ENCODE data around the gene PITX3. TPM values are rescaled to one million over a fixed set of nuclear protein-coding genes. Genes with fewer than 3 reads are reported as not detected.
"Not testable (repeated sequence)": the region's sequence is repeated elsewhere in the genome, so short reads cannot be mapped to it uniquely, and the experiment has no call there.

PITX3 gene
- total RNA-seq, 4 donors from 2014 or later = not detected

- Histone ChIP-seq H3K9me3 (no peaks in the 10 kb centered on the region), H3K4me3 (no peak overlapping the region), H3K27me3 (no peaks in the 10 kb centered on the region), H3K27ac (no peak overlapping the region), H3K36me3 (peaks cover 0 to 72% (median 0%) of the 10 kb centered on the region in 3 donors), H3K4me1 (peaks cover 0 to 16% (median 0%) of the 10 kb centered on the region in 4 donors)
- TF ChIP-seq POLR2A (IDR thresholded peaks at IDR 0.05) (no peak), CTCF (IDR thresholded peaks at IDR 0.05) (no peak)
- DNase-seq = no peak
These were observed 20.5 kb upstream of the PITX3 start for GRCh38 chr10:102261842-102262241.

DNA sequence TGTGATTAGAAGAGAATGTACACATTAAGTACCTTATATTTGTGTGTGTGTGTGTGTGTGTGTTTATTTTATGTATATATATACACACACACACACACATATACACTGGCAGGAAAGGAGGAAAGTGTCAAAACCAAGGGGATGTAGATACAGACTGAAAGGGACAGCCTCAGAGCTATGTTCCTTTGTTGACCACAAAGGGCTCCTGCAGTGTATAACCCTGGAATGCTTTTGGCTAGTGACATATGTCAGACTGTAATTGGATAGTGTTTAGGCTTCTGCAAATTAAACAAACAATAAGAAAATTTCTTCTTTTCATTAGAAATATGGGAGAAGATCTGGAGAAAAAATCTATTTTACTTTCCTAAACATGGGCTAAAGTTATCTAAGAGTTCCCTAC is 19.9 kb upstream of the PITX3 start:
- TF ChIP-seq POLR2A (IDR thresholded peaks at IDR 0.05) = no peak
- peaks cover 0 to 16% (median 0%) of the 10 kb centered on the region in 4 donors for H3K4me1 ChIP-seq

DNA sequence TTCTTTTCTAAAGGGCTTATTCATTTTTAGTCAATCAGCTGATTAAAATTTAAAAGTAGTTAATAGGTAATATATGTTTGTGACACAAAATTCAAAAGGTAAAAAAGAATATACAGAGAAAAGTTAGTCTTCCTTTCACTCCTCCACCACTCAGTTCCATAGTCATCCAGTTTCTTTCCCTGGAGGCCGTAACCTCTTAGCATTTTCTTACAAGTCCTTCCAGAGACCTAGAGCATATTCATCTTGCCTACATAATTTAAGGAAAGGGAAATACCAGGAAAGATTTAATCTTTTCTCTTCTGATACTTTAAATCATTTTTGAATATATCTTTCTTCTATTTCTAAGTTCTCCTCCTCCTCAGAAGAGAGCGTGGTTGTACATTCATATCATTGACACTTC is 14.1 kb upstream of the PITX3 start:
- no peak for TF ChIP-seq CTCF (IDR thresholded peaks at IDR 0.05)
- no peak for TF ChIP-seq POLR2A (IDR thresholded peaks at IDR 0.05)

More for the DNA sequence above, 19.9 kb upstream of the PITX3 start:
- Histone ChIP-seq H3K9me3 (no peaks in the 10 kb centered on the region), H3K4me3 (no peak overlapping the region), H3K36me3 (peaks cover 0 to 67% (median 0%) of the 10 kb centered on the region in 3 donors), H3K27ac (no peak overlapping the region), H3K27me3 (no peaks in the 10 kb centered on the region)
- no peak for DNase-seq

GRCh38 chr10:102254426-102254825 is 13.1 kb upstream of the PITX3 start:
- H3K4me3 ChIP-seq = no peak overlapping the region
- H3K27me3 ChIP-seq = no peaks in the 10 kb centered on the region
- H3K9me3 ChIP-seq = no peaks in the 10 kb centered on the region
- no peak for DNase-seq
- H3K4me1 ChIP-seq = peaks cover 0 to 16% (median 0%) of the 10 kb centered on the region in 4 donors
- no peak overlapping the region for H3K27ac ChIP-seq
- TF ChIP-seq POLR2A (IDR thresholded peaks at IDR 0.05) = no peak
- no peak for TF ChIP-seq CTCF (IDR thresholded peaks at IDR 0.05)
- H3K36me3 ChIP-seq = peaks cover 0 to 8% (median 0%) of the 10 kb centered on the region in 3 donors

More for the DNA sequence above, 14.1 kb upstream of the PITX3 start:
- Histone ChIP-seq H3K4me1 (peaks cover 0 to 8% (median 0%) of the 10 kb centered on the region in 4 donors), H3K27me3 (no peaks in the 10 kb centered on the region), H3K9me3 (no peaks in the 10 kb centered on the region), H3K27ac (no peak overlapping the region), H3K4me3 (no peak overlapping the region), H3K36me3 (peaks cover 0 to 18% (median 0%) of the 10 kb centered on the region in 3 donors)
- DNase-seq = no peak

GRCh38 chr10:102252508-102252907 is 11.2 kb upstream of the PITX3 start:
- DNase-seq, H3K27me3 ChIP-seq, H3K36me3 ChIP-seq, H3K27ac ChIP-seq, H3K9me3 ChIP-seq, H3K4me3 ChIP-seq: not testable (repeated sequence)
- H3K4me1 ChIP-seq = peaks cover 0 to 35% (median 7%) of the 10 kb centered on the region in 4 donors

GRCh38 chr10:102247734-102248133 is 6.4 kb upstream of the PITX3 start:
- Histone ChIP-seq H3K36me3 (no peaks in the 10 kb centered on the region), H3K9me3 (no peaks in the 10 kb centered on the region), H3K4me1 (peaks cover 4 to 51% (median 16%) of the 10 kb centered on the region in 4 donors), H3K27me3 (no peaks in the 10 kb centered on the region), H3K27ac (peak overlapping the region in 1 of 4 donors; percentile 92), H3K4me3 (peak overlapping the region in 2 of 4 donors; percentile 14 to 73)
- DNase-seq = no peak
- TF ChIP-seq CTCF (IDR thresholded peaks at IDR 0.05) (no peak), POLR2A (IDR thresholded peaks at IDR 0.05) (no peak)

DNA sequence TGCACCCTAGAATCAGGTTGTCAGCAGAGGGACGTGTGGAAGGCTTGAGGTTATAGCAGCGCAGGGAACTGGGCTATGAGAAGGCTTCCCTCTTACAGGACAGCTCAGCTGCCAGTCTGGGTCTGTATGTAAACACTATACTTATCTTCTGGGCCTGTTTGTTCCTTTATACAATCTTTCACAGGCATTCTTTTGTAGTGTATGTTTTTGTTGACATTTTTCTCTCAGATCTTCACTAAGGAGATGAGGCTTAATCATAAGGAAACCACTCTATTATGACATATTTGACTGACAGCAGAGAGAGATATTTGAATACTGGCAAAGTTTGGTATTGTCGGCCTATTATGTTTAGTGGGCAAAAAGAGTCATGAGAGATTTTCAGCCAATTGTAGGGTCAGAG is 4.9 kb upstream of the PITX3 start:
- Histone ChIP-seq H3K27ac (peak overlapping the region; percentile 82 to 92 (median 88)), H3K27me3 (no peaks in the 10 kb centered on the region), H3K4me3 (peak overlapping the region; percentile 67 to 87 (median 80)), H3K4me1 (peaks cover 4 to 63% (median 22%) of the 10 kb centered on the region in 4 donors), H3K9me3 (no peaks in the 10 kb centered on the region), H3K36me3 (no peaks in the 10 kb centered on the region)
- DNase-seq = no peak
- TF ChIP-seq POLR2A (IDR thresholded peaks at IDR 0.05) = no peak
- TF ChIP-seq CTCF (IDR thresholded peaks at IDR 0.05) = no peak

Data from Peyer's patch (tissue), 4 donors.